HG03066 (cell line): Measurements from ENCODE around the gene DDRGK1.
"Not testable (repeated sequence)": the region's sequence is repeated elsewhere in the genome, so short reads cannot be mapped to it uniquely, and the experiment has no call there.

Source experiments
- ATAC-seq: cut with Tn5 transposase; IDR thresholded peaks from one replicate; pipeline ENCODE4 v1.9.1; 2021; ENCODE audit warnings: low read depth; ENCODE audit not compliant: unreplicated experiment

DDRGK1 gene

DNA sequence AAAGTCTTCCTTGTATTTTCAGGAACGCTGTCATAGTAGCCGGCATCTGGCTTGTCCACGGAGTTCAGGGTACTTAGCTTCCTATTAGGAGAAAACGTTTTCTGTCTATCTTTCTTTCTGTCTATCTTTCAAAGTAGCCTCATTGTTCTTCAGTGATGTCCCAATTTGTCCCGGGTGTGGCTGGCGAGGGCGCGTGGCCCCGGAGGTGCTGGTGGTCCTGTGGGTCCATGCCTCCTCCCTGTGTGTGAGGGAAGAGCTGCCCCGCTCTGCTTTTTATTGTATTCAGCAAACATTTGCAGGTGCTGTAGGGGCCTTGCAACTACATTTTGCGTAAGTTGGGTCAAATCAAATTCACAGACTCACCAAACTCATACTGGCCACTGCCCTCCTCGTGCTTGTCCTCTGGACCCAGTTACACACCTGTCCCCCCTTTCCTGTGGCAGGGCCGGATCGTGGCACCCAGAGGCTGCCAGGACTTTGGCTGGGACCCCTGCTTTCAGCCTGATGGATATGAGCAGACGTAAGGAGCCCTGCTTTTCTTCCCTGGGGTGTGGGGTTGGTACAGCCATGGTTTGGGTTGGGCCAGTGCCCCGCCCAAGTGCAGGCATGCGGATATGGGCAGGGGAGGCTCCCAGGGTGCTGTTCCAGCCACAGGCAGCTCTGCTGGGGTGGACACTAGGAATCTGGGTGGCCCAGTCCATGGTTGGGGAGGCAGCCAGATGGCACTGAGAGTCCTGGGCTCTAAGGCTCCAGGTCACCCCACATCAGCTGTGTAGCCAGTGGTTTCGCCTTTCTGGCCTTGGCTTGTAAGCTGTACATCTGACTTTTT, 17.1 kb upstream of the DDRGK1 start:
- no peak for ATAC-seq

DNA sequence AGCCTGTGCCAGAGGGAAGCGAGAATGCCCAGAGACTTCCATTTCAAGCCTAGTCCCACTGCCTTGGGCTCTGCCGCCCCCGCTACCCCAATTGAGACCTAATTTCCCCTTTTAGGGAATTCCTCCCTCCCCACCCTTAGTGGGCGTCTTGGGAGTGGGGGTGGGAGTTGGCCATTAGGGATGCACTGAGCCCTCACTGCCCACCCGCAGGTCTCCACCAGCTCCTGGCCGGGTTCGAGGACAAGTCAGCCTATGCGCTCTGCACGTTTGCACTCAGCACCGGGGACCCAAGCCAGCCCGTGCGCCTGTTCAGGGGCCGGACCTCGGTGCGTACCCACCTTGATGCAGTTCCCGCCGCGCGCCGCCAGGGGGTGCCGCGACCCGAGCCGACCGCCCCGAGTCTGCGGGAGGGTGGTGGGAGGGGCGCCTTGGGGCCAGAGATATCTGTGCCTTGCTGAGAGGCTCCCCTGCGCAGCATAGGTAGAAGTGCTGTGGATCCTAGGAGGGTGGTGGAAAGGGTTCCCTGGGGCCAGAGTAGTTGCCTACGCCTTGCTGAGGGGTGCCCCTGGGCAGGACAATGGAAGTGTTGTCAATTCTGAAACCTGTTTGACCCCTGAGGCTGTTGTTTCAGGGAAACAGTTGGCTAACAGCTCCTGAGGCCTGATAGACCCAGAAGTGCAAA, 14.0 kb upstream of the DDRGK1 start:
- no peak for ATAC-seq

DNA sequence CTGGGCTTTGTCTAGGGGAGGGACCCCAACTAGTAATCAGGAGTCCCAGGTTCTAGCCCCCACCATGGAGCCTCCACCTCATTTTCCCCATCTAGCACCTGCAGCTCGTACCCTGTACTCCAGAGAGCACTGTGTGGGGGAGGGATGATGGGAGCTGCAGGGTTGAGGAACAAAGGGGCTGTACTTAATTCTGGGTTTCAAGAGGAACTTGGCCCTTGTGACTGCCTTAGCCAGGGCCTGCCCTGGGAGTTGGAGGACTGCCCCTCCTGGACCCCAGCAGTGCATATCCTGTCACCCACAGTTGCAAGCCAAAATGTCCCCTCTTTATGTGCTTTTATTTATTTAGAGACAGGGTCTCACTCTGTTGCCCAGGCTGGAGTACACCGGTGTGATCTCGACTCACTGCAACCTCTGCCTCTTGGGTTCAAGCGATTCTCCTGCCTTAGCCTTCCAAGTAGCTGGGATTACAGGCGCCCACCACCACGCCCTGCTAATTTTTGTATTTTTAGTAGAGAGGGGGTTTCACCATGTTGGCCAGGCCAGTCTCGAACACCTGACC, 11.0 kb upstream of the DDRGK1 start:
- ATAC-seq, result not testable (repeated sequence)

DNA sequence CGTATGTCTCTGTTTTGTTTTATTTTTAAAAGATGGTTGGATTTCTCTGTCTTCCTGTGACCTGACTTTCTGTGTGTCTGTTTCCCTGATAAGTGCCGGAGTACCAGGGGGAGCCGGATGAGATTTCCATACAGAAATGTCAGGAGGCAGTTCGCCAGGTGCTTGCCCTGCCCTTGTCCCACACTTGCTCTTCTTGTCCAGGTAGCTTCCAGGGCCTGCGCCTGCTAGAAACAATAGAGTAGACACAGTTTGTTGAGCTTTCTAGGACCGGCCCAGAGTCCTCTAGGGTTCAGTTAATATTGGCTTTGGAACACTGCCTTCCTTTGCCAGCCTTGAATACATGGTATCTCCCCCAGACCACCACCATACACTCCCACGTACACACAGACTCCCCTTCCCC, 8.7 kb upstream of the DDRGK1 start:
- no peak for ATAC-seq

DNA sequence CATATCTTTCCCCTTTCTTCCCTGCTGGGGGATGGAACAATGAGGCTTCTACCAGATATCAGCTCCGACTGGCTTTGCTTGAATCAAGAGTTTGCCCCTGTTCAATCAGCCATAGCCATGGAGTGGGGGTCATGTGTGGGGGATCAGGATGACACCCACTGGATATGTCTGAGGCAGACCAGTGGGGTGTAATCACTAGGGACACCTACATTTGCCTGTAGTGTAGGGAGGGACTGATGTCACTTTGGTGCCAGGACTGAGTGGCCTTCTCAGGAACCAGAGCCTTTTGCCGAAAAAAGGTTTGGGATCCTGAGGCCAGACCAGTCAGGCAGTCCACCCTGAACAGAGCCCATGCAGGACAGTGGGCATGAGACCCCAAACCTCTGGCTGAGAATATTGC, 5.9 kb upstream of the DDRGK1 start:
- ATAC-seq, result no peak

DNA sequence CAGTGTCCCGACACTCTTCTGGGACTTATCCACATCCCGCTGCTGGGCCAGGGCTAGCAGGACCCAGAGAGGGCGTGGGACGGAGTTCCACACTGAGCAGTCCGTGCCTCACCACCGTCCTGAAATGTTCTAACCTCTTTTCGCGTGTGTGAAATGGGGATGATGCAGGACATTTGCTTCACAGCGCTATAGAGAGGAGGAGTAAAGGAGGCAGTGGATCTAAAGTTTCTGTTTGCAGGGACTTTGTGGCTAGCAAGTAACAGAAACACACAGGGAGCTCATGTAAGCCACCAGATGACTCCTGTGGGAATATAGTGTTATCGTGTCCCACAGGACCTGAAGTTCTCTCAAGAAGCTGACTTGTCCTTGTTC, 5.5 kb upstream of the DDRGK1 start:
- no peak for ATAC-seq

DNA sequence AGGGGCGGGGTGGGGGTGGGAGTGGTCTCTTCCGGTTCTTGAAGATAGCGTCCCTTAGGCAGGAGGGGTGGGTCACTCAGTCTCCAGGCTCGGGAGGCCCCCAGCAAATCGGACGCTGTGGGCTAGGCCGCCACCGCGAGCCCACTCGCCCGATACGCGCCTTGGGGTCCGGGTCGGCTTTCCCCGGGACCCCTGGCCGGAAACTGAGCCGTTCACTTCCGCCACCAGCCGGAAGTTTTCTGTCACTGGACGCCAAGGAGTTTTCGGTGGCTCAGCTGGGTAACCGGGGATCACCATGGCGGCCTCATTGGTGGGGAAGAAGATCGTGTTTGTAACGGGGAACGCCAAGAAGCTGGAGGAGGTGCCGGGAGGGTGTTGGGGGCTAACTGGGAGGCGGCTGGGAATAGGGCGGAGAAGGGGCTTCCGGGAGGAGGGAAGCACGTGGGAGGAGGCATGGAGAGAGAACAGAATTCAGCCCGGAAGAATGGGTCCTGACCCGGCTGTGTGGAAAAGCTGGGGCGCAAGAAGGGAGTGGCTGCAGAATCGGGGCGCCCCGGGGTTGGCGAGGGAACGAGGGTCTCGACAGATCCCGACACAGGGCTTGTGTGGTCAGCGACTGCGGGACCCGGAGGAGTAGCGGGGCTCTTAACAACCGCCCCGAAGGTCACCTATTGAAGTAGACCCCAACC, 4.9 kb upstream of the DDRGK1 start, which contains the start of gene ITPA:
Gene ITPA (plus strand): TSS at position 242 of the 689 bp plus-strand sequence. CDS start 54 bp downstream, at position 296.
- ATAC-seq, result no peak

DNA sequence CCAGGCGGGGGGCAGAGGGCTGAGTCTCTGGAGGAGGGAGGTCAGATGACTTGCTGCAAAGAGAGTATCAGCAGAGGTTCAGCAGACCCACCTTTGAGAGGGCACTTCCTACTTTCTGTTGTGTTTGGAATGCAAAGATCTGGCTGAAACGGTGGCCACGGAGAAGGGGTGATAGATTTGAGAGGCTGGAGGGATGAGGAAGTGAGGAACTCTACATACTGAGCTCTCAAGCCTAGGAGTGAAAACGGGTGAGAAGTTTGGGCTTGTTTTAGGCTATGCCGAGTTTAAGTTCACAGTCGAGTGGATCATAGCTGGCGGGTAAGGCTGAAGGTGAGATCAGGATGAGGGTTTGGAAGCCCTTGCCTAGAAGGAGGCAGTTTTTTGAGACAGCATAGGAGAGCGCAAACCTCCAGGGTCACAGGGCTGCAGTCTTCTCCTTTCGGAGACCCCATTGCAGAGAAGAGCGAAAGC, 4.3 kb upstream of the DDRGK1 start:
- no peak for ATAC-seq

DNA sequence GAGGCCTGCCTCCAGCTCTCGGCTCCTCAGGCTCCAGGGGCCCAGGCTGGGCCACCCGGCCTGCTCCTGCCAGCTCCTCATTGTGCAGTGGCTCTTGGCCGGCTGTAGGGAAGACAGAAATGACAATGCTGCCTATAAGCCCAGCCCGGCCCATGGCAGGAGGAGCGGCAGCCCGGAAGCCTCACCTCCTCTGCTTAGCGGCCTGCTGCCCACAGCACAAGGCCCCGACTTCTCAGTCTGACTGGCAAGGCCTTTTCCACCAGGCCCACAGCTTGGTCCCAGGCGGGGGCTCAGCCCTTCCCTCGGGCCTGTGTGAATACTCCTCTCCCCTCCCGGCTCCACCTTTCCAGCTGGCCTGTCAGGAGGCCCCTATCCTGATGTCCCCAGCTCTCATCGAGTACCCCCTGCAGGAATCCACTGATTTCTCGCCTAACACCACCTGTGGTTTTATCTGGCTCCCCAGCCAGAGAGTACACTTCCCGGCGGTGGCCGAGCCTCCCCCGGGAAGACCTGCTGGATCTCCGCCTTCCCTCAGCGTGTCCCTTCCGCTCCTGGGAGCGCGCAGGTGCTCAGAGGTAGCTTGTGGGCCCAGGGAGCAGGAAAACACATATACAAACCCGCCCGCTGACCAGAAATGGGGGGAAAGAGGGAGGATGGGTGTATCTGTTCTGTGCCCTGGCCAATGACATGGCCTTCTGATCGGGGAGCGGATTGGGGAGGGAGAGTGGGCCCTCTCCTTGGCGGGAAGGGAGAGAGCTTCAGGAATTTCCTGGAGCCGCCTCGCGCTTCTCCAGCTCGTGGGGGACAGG, 963 bp downstream of the DDRGK1 start:
- ATAC-seq, result peak; percentile 12

DNA sequence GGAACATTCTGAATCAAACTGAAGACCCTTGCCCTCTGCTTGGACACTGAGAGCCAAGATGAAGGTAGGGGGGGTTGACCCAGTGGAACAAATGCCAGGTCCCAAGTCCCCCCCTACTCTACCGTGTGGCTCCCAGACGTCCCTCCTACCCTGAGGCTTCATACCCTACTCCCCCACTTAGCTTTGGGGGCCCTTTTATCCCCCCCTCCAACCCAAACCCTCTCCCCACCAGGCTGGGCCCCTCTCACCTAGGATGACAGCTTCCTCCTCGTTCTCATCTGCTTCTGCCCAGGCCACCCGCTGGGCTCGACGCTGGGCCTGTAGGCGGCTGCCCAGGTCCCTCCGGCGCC, 1.5 kb downstream of the DDRGK1 start:
- no peak for ATAC-seq

DNA sequence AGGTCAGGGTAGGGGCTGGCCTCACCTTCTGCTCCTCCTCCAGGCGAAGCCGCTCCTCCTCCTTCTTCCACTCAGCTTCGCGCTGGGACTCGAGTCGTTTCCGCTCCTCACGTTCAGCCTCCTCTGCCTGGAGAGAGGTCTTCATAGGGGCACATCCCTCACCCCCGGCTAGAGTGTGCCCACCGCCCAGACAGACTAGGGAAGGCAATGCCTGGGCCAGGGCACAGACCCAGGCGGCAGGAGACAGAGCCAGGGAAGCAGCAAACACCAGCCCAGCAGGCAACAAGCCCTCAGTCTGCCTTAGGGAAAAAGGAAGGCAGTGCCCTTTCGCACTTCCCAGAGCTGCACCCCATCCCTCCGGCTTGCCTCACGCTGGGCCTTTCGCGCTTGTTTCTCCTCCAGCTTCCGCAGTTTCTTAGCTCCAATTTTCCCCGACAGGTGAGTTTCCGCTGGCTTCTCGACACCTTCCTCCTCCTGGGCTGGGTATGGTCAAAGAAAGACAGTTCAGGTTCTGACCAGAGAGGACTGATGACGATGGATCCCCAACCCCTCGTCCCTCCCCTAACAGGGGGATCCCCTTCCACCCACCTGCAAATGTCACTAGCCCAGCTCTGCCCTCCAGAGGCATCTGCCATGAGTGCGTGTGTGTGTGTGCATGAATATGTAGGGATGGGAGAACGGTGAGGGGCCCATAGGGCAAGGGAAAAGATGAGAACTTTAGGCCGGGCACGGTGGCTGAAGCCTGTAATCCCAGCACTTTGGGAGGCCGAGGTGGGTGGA, 4.3 kb downstream of the DDRGK1 start:
- ATAC-seq, result no peak

DNA sequence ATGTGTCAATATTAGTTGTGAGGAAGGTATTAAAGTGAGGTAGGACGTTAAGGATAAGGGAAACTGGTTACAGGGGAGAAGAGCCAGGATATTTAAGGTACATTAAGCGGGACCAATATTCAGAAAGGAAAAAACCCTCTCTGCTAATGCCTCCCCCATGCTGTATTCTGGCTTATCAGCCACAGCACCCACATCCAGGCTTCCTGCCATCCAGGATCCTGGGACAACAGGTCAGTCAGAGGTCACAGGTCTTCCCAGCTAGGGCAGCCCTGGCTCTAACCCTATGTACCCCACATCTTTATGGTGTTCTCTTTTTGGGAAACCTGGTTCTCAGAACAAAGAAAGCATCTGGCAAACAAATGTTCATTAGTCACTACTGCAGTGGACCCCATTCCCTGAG, 5.3 kb downstream of the DDRGK1 start:
- no peak for ATAC-seq

DNA sequence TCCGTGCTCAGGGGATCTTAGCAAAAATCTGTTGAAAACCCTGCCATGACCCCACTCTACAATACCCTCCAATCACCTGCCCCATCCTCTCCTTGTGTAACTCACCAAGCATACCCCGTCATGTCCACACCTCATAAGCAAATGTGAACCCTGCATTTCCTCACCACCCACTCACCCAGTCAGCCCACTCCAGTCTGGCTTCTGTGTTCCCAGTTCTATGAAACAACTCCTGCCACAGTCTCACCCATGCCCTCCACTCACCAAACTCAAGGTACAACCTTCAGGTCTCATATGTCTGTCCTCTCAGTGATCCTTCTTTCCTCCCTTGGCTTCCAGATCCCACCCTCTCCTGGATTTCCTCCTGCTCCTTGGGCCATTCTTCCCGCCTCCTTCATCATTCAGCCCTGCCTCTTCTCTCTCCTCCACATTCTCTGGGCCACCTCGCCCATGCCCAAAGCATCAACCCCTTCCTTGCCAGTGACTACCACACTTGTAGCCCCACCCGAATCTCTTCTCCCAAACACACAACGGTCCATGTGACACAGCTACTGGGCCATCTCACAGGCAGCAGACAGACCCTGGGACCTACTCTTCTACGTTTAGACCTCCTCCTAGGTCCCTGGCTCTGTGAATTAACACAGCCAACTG, 8.8 kb downstream of the DDRGK1 start:
- no peak for ATAC-seq

DNA sequence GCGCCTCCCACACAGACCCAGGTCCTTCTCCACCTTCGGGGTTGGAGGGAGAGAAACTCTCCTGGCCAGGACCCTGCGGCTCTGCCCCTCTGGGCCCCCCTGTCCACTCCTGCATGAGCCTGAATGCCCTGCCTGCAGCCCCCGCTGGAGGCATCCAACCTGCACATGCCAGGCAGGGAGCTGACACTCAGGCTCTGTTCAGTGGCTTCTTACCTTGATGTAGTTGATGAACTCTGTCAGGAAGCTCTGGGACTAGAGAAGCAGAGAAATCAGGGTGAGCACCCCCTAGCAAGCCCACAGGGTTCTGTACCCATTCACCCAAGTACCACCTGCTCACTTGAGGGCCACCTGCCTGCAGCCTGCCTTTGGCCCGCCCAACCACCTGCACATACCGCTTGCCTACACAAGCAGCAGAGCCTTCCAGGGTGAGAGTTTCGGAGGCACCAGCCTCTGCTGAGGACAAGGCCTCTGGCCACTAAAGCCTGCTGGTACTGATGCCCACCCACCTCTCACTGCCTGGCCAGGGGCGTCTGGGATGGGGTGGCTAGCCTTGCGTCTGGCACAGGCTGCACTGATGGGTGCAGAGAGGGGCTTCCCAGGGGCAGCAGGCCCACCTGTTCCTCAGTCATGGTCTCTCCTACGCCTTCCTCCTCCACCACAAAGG, 9.7 kb downstream of the DDRGK1 start:
- ATAC-seq, result no peak

DNA sequence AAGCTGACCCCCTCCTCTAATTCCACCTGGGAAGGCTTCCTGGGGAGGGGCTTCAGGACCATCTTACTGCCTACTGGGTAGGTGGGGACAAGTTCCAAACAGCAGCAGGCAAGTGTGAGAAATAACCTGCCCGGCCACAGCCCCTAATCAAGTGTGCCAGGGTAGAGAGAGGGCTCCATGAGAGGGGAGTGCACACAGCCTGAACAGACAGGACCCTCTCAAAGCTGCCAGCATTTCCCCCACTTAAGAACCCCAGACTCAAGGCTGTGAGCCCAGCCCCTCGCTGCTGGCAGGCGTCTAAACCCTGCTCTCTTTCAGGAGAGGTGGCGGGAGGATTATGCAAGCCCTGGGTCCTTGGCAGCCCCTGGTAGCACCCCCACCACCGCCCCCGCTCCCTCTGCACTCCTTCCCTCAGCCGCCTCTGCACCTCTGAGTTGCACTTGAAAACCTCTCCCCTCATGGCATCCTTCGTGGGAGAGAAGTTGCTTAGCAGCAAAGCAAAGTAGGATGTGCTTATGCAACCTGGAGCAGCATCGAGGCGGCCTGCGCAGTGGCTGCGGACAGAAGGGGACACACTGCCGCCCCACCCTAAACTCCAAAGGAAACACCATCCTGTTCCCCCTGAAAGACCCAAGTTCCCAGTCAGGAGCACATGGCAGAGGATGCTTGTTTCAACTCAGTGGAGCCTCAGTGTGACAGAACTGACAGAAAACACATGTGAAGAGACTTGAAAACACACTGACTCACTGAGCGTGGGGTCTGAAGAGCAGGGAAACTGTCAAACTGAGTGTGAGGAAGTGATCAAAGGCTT, 10.5 kb downstream of the DDRGK1 start:
- no peak for ATAC-seq

DNA sequence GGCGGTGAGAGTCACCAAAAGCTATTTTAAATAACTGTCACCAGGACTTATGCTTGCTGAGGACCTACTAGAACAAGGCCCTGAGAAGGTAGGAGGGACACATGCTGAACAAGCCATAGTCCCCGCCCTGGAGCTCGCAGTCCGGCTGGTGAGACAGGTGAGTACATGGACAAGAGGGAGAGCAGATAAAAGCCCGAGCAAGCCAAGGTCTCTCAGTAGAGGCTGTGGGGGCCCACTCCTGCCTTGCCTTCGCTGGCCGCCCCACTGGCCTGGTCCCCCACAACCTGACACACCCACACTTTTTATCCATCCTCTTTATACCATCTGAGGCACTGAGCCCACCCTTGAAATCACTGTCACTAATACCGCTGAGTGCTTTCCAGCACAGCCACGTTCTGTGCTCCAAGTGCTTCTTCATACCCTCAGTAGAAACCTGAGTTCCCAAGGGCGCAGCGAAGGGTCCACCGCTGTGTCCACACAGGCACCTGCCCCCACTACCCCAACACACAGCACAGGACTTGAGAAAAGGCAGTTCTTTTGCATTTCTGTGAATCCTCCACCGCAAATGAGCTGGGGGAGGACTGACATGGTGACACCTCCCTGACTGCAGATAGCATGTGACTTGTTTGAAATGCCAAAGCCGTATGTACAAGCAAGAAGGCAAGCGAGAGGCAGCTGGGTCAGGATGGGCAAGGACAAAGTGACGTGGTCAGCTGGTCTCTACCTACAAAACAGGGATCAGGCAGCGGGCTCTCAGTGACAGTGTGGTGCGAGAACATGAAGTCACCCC, 12.1 kb downstream of the DDRGK1 start:
- ATAC-seq, result no peak

DNA sequence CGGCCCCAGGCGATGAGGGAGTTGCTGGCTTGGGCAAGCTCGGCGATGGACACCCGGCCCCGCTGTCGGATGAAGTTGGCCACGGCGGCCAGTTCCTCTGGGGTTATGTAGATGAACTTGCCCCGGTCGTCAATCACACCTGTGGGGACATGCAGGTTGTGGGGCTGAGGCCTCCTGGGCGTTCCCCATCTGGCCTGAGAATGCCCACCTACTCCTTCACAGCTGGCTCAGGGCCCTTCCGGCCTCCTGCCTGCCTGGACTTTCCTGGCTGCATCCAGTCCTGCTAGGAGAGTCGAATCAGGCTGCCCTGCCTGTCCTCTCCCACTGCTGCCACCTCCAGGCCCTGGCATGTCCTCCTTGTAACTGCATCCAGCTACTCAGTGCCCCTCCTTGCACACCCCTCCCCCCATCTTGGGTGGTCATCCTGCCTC, 13.8 kb downstream of the DDRGK1 start:
- ATAC-seq, result no peak
